ENCODE data around the gene SMIM9. TPM values are rescaled to one million over a fixed set of nuclear protein-coding genes. Genes with fewer than 3 reads are reported as not detected.

The SMIM9 gene
- total RNA-seq, 1 experiment from 2014 or later, result not detected

Other genes starting within 250 kb of the SMIM9 start
- not detected in 2 replicates for gene CTAG1A, start 249.5 kb downstream of the SMIM9 start, total RNA-seq (2014; rRNA removed; shearing (Covaris generic); ENCODE audit: low replicate concordance)
- not detected in 2 replicates for gene CTAG1B, start 215.4 kb downstream of the SMIM9 start, total RNA-seq (2014; rRNA removed; shearing (Covaris generic); ENCODE audit: low replicate concordance)
- gene CTAG2, start 181.1 kb downstream of the SMIM9 start, total RNA-seq (2014; rRNA removed; shearing (Covaris generic); ENCODE audit: low replicate concordance), result not detected in 2 replicates
- 1.2 and 10.7 TPM in 2 replicates for gene GAB3, start 83.6 kb downstream of the SMIM9 start, total RNA-seq (2014; rRNA removed; shearing (Covaris generic); ENCODE audit: low replicate concordance)
- gene DKC1, start 71.8 kb downstream of the SMIM9 start, total RNA-seq (2014; rRNA removed; shearing (Covaris generic); ENCODE audit: low replicate concordance), result 34.1 and 41.0 TPM in 2 replicates
- 28.9 and 62.7 TPM in 2 replicates for gene MPP1, start 29.2 kb downstream of the SMIM9 start, total RNA-seq (2014; rRNA removed; shearing (Covaris generic); ENCODE audit: low replicate concordance)
- gene F8A1, start 51.7 kb upstream of the SMIM9 start, total RNA-seq (2014; rRNA removed; shearing (Covaris generic); ENCODE audit: low replicate concordance), result 4.3 TPM in 1 of 2 replicates, not detected in the other
- gene F8, start 188.1 kb upstream of the SMIM9 start, total RNA-seq (2014; rRNA removed; shearing (Covaris generic); ENCODE audit: low replicate concordance), result 5.6 and 7.4 TPM in 2 replicates
- gene FUNDC2, start 192.2 kb upstream of the SMIM9 start, total RNA-seq (2014; rRNA removed; shearing (Covaris generic); ENCODE audit: low replicate concordance), result 61.9 and 104 TPM in 2 replicates
- 16.7 and 38.6 TPM in 2 replicates for gene CMC4, start 236.5 kb upstream of the SMIM9 start, total RNA-seq (2014; rRNA removed; shearing (Covaris generic); ENCODE audit: low replicate concordance)
- gene MTCP1, start 236.5 kb upstream of the SMIM9 start, total RNA-seq (2014; rRNA removed; shearing (Covaris generic); ENCODE audit: low replicate concordance), result 14.6 and 79.5 TPM in 2 replicates
- gene BRCC3, start 236.8 kb upstream of the SMIM9 start, total RNA-seq (2014; rRNA removed; shearing (Covaris generic); ENCODE audit: low replicate concordance), result 1.5 and 4.9 TPM in 2 replicates